OCI-LY1 (cell line): ENCODE measurements around the gene OGFOD3.
"Not testable (repeated sequence)": the region's sequence is repeated elsewhere in the genome, so short reads cannot be mapped to it uniquely, and the experiment has no call there.

ENCODE experiments used
- H2AFZ ChIP-seq: fragments of 200-600 bp; sonication (generic), shearing (Covaris generic); 2 replicates; pipeline ENCODE4 v1.6.0; 2014; ENCODE audit warnings: antibody characterized with exemption, mild to moderate bottlenecking, low read length
- H3F3A ChIP-seq: fragments of 200-600 bp; sonication (generic), shearing (Covaris generic); 2 replicates; pipeline ENCODE4 v1.6.0; 2014; ENCODE audit warnings: mild to moderate bottlenecking, antibody characterized with exemption, low read length, moderate library complexity; ENCODE audit not compliant: insufficient read depth
- H3K27ac ChIP-seq: fragments of 200-600 bp; sonication (generic); 2 replicates; pipeline ENCODE4 v1.5.1; 2014; ENCODE audit warnings: low read length, mixed run types, mild to moderate bottlenecking, low read depth; ENCODE audit not compliant: poor library complexity, severe bottlenecking
- H3K27me3 ChIP-seq: fragments of 200-600 bp; sonication (generic); 2 replicates; pipeline ENCODE4 v1.6.0; 2014; ENCODE audit warnings: antibody characterized with exemption, mild to moderate bottlenecking, low read length, moderate library complexity; ENCODE audit not compliant: insufficient read depth
- H3K36me3 ChIP-seq: fragments of 200-600 bp; sonication (generic); 2 replicates; pipeline ENCODE4 v1.6.1; 2014; ENCODE audit warnings: mild to moderate bottlenecking, antibody characterized with exemption, low read length, moderate library complexity, mixed read lengths; ENCODE audit not compliant: insufficient read depth
- H3K4me1 ChIP-seq: fragments of 200-600 bp; sonication (generic); 2 replicates; pipeline ENCODE4 v1.5.1; 2014; ENCODE audit warnings: mild to moderate bottlenecking, low read length, moderate library complexity; ENCODE audit not compliant: insufficient read depth, severe bottlenecking
- H3K4me2 ChIP-seq: fragments of 200-600 bp; sonication (generic), shearing (Covaris generic); 2 replicates; pipeline ENCODE4 v1.6.1; 2014; ENCODE audit warnings: low read length
- H3K4me3 ChIP-seq: fragments of 200-600 bp; sonication (generic); 2 replicates; pipeline ENCODE4 v1.5.1; 2014; ENCODE audit warnings: low read length, low read depth, mild to moderate bottlenecking, mixed read lengths; ENCODE audit not compliant: poor library complexity, severe bottlenecking
- H3K79me2 ChIP-seq: fragments of 200-600 bp; shearing (Covaris generic); 2 replicates; pipeline ENCODE4 v1.6.1; 2016; ENCODE audit warnings: mixed run types, low read length, mixed read lengths; ENCODE audit not compliant: insufficient read depth
- H3K9ac ChIP-seq: fragments of 200-600 bp; sonication (generic), shearing (Covaris generic); 2 replicates; pipeline ENCODE4 v1.6.1; 2014; ENCODE audit warnings: mild to moderate bottlenecking, low read length, mixed read lengths
- H3K9me2 ChIP-seq: fragments of 200-600 bp; sonication (generic), shearing (Covaris generic); 2 replicates; pipeline ENCODE4 v1.6.1; 2014; ENCODE audit warnings: low read depth, mild to moderate bottlenecking, low read length, mixed read lengths
- H3K9me3 ChIP-seq: fragments of 200-600 bp; shearing (Covaris generic); 2 replicates; pipeline ENCODE4 v1.6.1; 2014; ENCODE audit warnings: low read length, mixed read lengths
- H4K20me1 ChIP-seq: fragments of 200-600 bp; sonication (generic), shearing (Covaris generic); 2 replicates; pipeline ENCODE4 v1.6.0; 2016; ENCODE audit warnings: mild to moderate bottlenecking, low read length; ENCODE audit not compliant: insufficient read depth
- EZH2 ChIP-seq: fragments of 200-600 bp; sonication (generic), shearing (Covaris generic); IDR thresholded peaks from 2 replicates; pipeline ENCODE4 v1.8.0; 2017; ENCODE audit warnings: borderline replicate concordance, mixed run types, mild to moderate bottlenecking, antibody characterized with exemption, low read length, moderate library complexity, mixed read lengths
- TF ChIP-seq, protein P1 (sequence below): fragments of 200-600 bp; sonication (generic), shearing (Covaris generic); IDR thresholded peaks from 2 replicates; pipeline ENCODE4 v1.5.1; 2017; ENCODE audit warnings: mild to moderate bottlenecking, antibody characterized with exemption, low read length, moderate library complexity, mixed read lengths

The OGFOD3 gene

DNA sequence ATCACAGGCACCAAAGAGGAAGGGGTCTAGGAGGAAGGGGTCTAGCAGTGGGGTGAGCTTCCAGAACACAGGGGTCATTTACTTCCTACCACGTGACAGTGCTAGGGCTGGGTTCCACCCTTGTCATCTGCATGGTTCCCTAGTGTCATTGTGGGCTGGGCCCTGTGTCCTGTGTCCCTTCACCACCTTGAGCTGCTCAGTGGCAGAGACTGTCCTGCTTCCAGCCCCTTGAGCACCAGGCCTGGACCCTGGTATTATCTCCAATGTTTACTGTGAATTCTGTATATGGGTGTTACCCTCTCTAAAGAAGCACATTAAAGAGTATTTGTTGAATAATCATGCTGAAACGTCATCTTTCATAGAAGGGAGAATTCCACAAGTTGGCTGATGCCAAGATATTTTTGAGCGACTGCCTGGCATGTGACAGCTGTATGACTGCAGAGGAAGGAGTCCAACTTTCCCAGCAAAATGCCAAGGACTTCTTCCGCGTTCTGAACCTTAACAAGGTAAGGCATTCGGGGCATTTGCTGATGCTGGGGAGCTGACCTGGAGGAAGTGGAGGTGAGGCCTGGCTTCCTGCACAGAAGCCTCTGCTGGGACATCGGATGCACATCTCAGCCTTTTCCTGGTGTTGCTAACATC lies 45.7 kb upstream of the OGFOD3 start:
- Histone ChIP-seq H3K4me2 (no peak overlapping the region), H3K36me3 (peaks cover 90% of the 10 kb centered on the region), H3K9me3 (no peaks in the 10 kb centered on the region), H3K27ac (no peak overlapping the region), H4K20me1 (no peaks in the 10 kb centered on the region), H3K9ac (no peak overlapping the region), H3K27me3 (no peaks in the 10 kb centered on the region), H3K4me1 (peaks cover 8% of the 10 kb centered on the region), H2AFZ (no peak overlapping the region), H3K79me2 (no peaks in the 10 kb centered on the region), H3K4me3 (no peak overlapping the region), H3F3A (no peaks in the 10 kb centered on the region), H3K9me2 (no peaks in the 10 kb centered on the region)
- TF ChIP-seq, protein P1, sequence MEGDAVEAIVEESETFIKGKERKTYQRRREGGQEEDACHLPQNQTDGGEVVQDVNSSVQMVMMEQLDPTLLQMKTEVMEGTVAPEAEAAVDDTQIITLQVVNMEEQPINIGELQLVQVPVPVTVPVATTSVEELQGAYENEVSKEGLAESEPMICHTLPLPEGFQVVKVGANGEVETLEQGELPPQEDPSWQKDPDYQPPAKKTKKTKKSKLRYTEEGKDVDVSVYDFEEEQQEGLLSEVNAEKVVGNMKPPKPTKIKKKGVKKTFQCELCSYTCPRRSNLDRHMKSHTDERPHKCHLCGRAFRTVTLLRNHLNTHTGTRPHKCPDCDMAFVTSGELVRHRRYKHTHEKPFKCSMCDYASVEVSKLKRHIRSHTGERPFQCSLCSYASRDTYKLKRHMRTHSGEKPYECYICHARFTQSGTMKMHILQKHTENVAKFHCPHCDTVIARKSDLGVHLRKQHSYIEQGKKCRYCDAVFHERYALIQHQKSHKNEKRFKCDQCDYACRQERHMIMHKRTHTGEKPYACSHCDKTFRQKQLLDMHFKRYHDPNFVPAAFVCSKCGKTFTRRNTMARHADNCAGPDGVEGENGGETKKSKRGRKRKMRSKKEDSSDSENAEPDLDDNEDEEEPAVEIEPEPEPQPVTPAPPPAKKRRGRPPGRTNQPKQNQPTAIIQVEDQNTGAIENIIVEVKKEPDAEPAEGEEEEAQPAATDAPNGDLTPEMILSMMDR: no peak
- TF ChIP-seq EZH2: no peak

DNA sequence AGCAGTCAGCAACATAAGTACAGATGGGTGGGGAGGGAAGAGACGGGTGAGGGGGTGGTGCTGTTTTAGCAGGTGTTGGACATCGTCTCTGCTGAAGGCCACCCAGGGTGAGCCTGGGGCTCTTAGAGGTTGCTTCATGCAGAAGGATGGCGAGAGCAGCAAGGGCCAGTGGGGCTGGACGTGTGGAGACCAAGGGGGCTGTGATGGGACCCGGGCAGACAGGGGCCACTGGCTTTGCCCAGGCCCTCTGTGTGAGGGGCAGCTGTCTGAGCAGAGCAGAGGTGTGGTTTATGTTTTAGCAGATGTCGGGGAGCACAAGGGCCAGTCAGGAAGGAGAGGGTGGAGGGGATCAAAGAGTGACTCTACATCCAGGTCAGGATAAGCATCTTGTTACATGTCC lies 45.0 kb upstream of the OGFOD3 start:
- no peaks in the 10 kb centered on the region for H3K9me3 ChIP-seq
- no peak overlapping the region for H3K27ac ChIP-seq
- no peak overlapping the region for H3K9ac ChIP-seq
- no peak overlapping the region for H3K4me2 ChIP-seq
- H3K4me1 ChIP-seq: peaks cover 8% of the 10 kb centered on the region
- H3K79me2 ChIP-seq: no peaks in the 10 kb centered on the region
- H3K27me3 ChIP-seq: no peaks in the 10 kb centered on the region
- TF ChIP-seq, protein P1: no peak
- no peak for TF ChIP-seq EZH2
- H3K4me3 ChIP-seq: no peak overlapping the region
- H2AFZ ChIP-seq: no peak overlapping the region
- H3K36me3 ChIP-seq: peaks cover 84% of the 10 kb centered on the region
- H3F3A ChIP-seq: no peaks in the 10 kb centered on the region
- no peaks in the 10 kb centered on the region for H4K20me1 ChIP-seq
- no peaks in the 10 kb centered on the region for H3K9me2 ChIP-seq

DNA sequence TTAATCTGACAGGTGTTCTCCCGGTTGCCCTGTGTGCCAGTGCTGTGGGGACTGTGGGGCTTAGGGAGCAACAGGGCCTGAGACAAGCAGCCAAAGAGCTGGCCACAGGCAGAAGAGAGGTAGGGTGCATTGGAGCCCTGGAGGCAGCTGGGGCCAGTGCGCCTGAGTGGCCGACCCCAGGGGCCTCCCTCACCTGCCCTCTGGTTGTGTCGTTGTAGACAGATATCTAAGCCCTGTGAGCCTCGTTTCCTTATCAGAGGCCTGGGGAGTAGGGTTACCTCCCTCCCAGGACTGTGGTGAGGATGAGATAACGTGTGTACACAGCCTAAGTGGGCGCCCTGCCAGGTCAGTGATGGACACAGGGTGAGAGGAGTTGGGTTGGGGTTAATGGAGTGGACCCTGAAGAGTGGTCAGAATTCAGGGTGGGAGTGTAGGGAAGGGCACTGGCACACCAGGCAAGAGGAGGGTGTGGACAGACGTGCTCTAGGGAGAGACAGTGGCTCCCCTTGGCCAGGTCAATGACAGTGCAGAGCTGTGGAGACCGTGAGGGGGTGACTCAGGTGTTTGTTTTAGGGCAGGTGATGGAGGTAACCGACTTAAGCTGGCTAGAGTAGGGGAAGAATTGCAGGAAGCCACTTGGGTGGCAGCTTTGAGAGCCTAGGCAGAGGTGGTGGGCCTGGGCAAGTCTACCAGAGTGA lies 43.6 kb upstream of the OGFOD3 start:
- Histone ChIP-seq H3K4me1 (peaks cover 17% of the 10 kb centered on the region), H3K9me3 (no peaks in the 10 kb centered on the region), H3F3A (no peaks in the 10 kb centered on the region), H3K4me2 (no peak overlapping the region), H3K4me3 (no peak overlapping the region), H2AFZ (no peak overlapping the region), H3K27ac (no peak overlapping the region), H3K36me3 (peaks cover 70% of the 10 kb centered on the region), H3K9ac (no peak overlapping the region), H3K79me2 (no peaks in the 10 kb centered on the region), H4K20me1 (no peaks in the 10 kb centered on the region), H3K9me2 (no peaks in the 10 kb centered on the region), H3K27me3 (no peaks in the 10 kb centered on the region)
- TF ChIP-seq, protein P1: no peak
- TF ChIP-seq EZH2: no peak

DNA sequence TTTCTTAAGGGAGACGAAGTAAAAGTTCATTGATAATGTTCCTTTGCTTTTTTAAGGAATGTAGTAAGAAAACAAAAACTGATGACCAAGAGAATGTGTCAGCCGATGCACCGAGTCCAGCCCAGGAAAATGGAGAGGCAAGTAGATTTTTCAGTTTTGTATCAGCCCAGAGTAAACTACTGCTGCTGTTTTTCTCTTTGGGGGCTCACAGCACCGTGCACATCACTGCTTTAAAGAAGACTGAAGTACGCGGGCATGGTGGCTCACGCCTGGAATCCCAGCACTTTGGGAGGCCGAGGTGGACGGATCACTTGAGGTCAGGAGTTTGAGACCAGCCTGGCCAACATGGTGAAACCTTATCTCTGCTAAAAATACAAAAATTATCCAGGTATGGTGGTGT lies 41.5 kb upstream of the OGFOD3 start:
- not testable (repeated sequence) for H3K27ac ChIP-seq, H3K4me2 ChIP-seq, H3K9ac ChIP-seq, H2AFZ ChIP-seq, H3K79me2 ChIP-seq, H3F3A ChIP-seq, H3K4me3 ChIP-seq, H3K27me3 ChIP-seq, H3K9me3 ChIP-seq, H4K20me1 ChIP-seq, H3K9me2 ChIP-seq
- Histone ChIP-seq H3K4me1 (peaks cover 19% of the 10 kb centered on the region), H3K36me3 (peaks cover 51% of the 10 kb centered on the region)
